Vagina (tissue), 2 donors: Measurements from ENCODE around the gene DEUP1.

Source experiments
- POLR2A ChIP-seq, 2 donors: fragments of 450-650 bp; IDR thresholded peaks; one replicate each; pipeline ENCODE4 v1.6.1; 2017; ENCODE audit warnings: antibody characterized with exemption in 2 of 2, mild to moderate bottlenecking in 2 of 2, moderate library complexity in 2 of 2
- POLR2AphosphoS5 ChIP-seq, 2 donors: sonication (generic); formaldehyde crosslinking; IDR thresholded peaks; one replicate each; pipeline ENCODE4 v1.9.0; 2017; ENCODE audit warnings: antibody characterized with exemption in 2 of 2, mild to moderate bottlenecking in 2 of 2, low read depth in 1 of 2; ENCODE audit not compliant: insufficient read depth in 1 of 2
- TF ChIP-seq, protein P1 (sequence below), 3 experiments: fragments of 450-650 bp in 2 of 3; fragments of 200-600 bp in 1 of 3; sonication (generic) in 1 of 3; IDR thresholded peaks; one replicate each; pipeline ENCODE4 v1.5.1; 2017 to 2019; ENCODE audit warnings: antibody characterized with exemption in 3 of 3, mild to moderate bottlenecking in 2 of 3, moderate library complexity in 2 of 3

DNA sequence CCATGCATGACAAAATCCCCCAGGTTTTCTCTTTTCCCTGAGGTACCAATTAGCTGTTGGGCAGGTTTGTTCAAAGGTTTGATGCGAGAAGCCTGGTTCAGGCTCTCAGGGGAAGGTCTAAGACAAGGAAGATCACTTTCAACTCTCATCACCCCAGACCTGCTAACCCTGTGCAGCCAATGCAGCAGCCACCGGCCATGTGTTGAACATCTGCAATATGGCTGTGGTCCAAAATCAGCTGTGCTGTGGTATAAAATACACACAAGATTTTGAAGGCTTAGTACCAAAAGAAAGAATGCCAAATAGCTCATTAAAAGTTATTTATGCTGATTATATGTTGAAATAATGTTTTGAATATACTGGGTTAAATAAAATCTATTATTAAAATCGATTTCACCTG lies 154.2 kb downstream of the DEUP1 start:
- TF ChIP-seq POLR2AphosphoS5 (IDR thresholded peaks at IDR 0.05; ENCODE audit: insufficient read depth in 1 of 2, low read depth in 1 of 2) (no peak), POLR2A (IDR thresholded peaks at IDR 0.05) (no peak)
- TF ChIP-seq, protein P1, sequence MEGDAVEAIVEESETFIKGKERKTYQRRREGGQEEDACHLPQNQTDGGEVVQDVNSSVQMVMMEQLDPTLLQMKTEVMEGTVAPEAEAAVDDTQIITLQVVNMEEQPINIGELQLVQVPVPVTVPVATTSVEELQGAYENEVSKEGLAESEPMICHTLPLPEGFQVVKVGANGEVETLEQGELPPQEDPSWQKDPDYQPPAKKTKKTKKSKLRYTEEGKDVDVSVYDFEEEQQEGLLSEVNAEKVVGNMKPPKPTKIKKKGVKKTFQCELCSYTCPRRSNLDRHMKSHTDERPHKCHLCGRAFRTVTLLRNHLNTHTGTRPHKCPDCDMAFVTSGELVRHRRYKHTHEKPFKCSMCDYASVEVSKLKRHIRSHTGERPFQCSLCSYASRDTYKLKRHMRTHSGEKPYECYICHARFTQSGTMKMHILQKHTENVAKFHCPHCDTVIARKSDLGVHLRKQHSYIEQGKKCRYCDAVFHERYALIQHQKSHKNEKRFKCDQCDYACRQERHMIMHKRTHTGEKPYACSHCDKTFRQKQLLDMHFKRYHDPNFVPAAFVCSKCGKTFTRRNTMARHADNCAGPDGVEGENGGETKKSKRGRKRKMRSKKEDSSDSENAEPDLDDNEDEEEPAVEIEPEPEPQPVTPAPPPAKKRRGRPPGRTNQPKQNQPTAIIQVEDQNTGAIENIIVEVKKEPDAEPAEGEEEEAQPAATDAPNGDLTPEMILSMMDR (IDR thresholded peaks at IDR 0.05) = no peak
